ENCODE data around the gene ADIRF. TPM values are rescaled to one million over a fixed set of nuclear protein-coding genes. Genes with fewer than 3 reads are reported as not detected.

Gene ADIRF
- total RNA-seq, 1 donor from 2014 or later = 1.4 TPM

DNA sequence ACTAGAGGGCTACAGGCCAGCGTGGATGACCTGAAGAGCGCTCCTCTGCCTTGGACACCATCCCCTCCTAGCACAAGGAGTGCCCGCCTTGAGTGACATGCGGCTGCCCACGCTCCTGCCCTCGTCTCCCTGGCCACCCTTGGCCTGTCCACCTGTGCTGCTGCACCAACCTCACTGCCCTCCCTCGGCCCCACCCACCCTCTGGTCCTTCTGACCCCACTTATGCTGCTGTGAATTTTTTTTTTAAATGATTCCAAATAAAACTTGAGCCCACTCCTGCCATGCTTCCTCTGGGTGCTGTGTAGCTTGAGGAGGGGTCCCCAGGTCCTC, 5.3 kb upstream of the ADIRF start:
- H3K4me3 ChIP-seq (ENCODE audit: low read depth, low read length) = no peak overlapping the region
- no peak for DNase-seq (ENCODE audit: low read depth)
- TF ChIP-seq, protein P1, sequence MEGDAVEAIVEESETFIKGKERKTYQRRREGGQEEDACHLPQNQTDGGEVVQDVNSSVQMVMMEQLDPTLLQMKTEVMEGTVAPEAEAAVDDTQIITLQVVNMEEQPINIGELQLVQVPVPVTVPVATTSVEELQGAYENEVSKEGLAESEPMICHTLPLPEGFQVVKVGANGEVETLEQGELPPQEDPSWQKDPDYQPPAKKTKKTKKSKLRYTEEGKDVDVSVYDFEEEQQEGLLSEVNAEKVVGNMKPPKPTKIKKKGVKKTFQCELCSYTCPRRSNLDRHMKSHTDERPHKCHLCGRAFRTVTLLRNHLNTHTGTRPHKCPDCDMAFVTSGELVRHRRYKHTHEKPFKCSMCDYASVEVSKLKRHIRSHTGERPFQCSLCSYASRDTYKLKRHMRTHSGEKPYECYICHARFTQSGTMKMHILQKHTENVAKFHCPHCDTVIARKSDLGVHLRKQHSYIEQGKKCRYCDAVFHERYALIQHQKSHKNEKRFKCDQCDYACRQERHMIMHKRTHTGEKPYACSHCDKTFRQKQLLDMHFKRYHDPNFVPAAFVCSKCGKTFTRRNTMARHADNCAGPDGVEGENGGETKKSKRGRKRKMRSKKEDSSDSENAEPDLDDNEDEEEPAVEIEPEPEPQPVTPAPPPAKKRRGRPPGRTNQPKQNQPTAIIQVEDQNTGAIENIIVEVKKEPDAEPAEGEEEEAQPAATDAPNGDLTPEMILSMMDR (conservative IDR thresholded peaks at IDR 0.05; ENCODE audit: low read depth, low read length) = no peak

DNA sequence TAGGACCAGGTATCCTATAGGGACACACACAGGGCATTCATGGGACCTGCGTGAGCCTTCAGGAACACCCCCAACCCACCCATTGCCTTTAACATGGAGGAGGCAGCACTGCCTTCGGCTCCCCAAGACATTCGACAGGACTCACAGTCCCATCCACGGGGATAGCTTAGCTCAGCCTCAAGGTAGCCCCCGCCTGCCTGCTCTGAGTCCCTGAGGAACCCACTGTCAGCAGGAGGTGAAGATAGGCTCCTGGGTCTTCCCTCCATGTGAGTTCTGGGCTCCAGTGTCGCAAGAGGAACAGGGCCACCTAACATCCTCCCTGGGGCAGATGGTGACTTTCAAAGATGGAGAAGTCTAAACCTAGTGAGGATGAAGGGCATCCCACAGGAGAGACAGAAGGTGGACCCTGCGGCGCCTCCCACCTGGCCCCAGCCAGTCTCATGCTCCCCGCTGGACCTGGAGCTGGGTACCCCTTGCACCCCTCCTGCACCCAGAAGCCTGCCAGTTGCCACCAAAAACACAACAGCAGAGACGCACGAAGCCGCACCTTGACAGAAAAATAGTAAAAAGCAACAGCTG, 4.9 kb upstream of the ADIRF start:
- TF ChIP-seq, protein P1 (conservative IDR thresholded peaks at IDR 0.05; ENCODE audit: low read depth, low read length) = no peak
- no peak for DNase-seq (ENCODE audit: low read depth)
- no peak overlapping the region for H3K4me3 ChIP-seq (ENCODE audit: low read depth, low read length)

GRCh38 chr10:86964061-86964846, 4.0 kb upstream of the ADIRF start:
- TF ChIP-seq, protein P1 (conservative IDR thresholded peaks at IDR 0.05; ENCODE audit: low read depth, low read length) = no peak
- DNase-seq (ENCODE audit: low read depth) = no peak
- no peak overlapping the region for H3K4me3 ChIP-seq (ENCODE audit: low read depth, low read length)

DNA sequence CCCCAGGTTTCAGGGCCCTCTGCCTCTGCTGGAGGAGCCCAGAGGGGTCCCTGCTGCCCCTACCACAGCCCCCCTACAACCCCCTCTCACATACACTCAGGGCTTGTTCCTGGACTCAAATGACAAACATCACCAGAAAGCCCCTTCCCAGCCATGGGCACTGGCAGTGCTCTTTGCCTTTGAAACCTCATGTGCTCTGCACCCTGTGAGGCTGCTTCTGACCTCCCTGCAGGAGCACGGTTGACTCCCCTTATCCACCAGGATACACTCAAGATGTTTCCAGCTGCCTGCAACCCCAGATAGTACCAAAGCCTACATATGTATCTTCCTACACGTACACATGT, 3.5 kb upstream of the ADIRF start:
- H3K4me3 ChIP-seq (ENCODE audit: low read depth, low read length) = no peak overlapping the region
- TF ChIP-seq, protein P1 (conservative IDR thresholded peaks at IDR 0.05; ENCODE audit: low read depth, low read length) = no peak
- DNase-seq (ENCODE audit: low read depth) = no peak

- DNase-seq (ENCODE audit: low read depth) = no peak
- TF ChIP-seq, protein P1 (conservative IDR thresholded peaks at IDR 0.05; ENCODE audit: low read depth, low read length) = no peak
- no peak overlapping the region for H3K4me3 ChIP-seq (ENCODE audit: low read depth, low read length)
Observed at GRCh38 chr10:86965986-86966654, 2.2 kb upstream of the ADIRF start.

GRCh38 chr10:86967481-86967941, 771 bp upstream of the ADIRF start:
- DNase-seq (ENCODE audit: low read depth) = no peak
- H3K4me3 ChIP-seq (ENCODE audit: low read depth, low read length) = no peak overlapping the region
- TF ChIP-seq, protein P1 (conservative IDR thresholded peaks at IDR 0.05; ENCODE audit: low read depth, low read length) = no peak
